HG02885 (cell line): ENCODE results near the gene SLC38A2.

ENCODE experiments used
- ATAC-seq: cut with Tn5 transposase; IDR thresholded peaks from one replicate; pipeline ENCODE4 v1.9.1; 2021; ENCODE audit warnings: mild to moderate bottlenecking; ENCODE audit not compliant: unreplicated experiment, poor library complexity

SLC38A2 gene

GRCh38 chr12:46396826-46397225, 24.3 kb upstream of the SLC38A2 start:
- no peak for ATAC-seq

- ATAC-seq, result no peak
These were observed 22.8 kb upstream of the SLC38A2 start for GRCh38 chr12:46395388-46395787.

GRCh38 chr12:46391630-46392029, 19.1 kb upstream of the SLC38A2 start:
- ATAC-seq, result no peak

GRCh38 chr12:46390881-46391280, 18.3 kb upstream of the SLC38A2 start:
- ATAC-seq, result no peak

GRCh38 chr12:46390304-46390703, 17.7 kb upstream of the SLC38A2 start:
- ATAC-seq, result no peak

- no peak for ATAC-seq
These were observed 16.6 kb upstream of the SLC38A2 start for GRCh38 chr12:46389031-46389616.

- ATAC-seq, result peak; percentile 66
These were observed 16.0 kb upstream of the SLC38A2 start for GRCh38 chr12:46388427-46389021.

GRCh38 chr12:46387670-46388069, 15.1 kb upstream of the SLC38A2 start:
- ATAC-seq, result no peak

- peak; percentile 35 for ATAC-seq
These were observed 14.5 kb upstream of the SLC38A2 start for GRCh38 chr12:46386877-46387629.

GRCh38 chr12:46386360-46386867, 13.8 kb upstream of the SLC38A2 start:
- ATAC-seq, result no peak

- no peak for ATAC-seq
These were observed 12.9 kb upstream of the SLC38A2 start for GRCh38 chr12:46385438-46385837.

- no peak for ATAC-seq
These were observed 12.1 kb upstream of the SLC38A2 start for GRCh38 chr12:46384451-46385309.

- ATAC-seq, result peak; percentile 42
These were observed 11.3 kb upstream of the SLC38A2 start for GRCh38 chr12:46383654-46384450.

- ATAC-seq, result peak; percentile 73
These were observed 10.5 kb upstream of the SLC38A2 start for GRCh38 chr12:46382964-46383653.

- ATAC-seq, result no peak
These were observed 9.9 kb upstream of the SLC38A2 start for GRCh38 chr12:46382408-46382963.

- ATAC-seq, result no peak
These were observed 8.3 kb upstream of the SLC38A2 start for GRCh38 chr12:46380881-46381280.

GRCh38 chr12:46380022-46380796, 7.6 kb upstream of the SLC38A2 start:
- no peak for ATAC-seq

- ATAC-seq, result no peak
These were observed 6.8 kb upstream of the SLC38A2 start for GRCh38 chr12:46379352-46379751.
